HG02763 (cell line): ENCODE results near the gene UVRAG.

Source experiments
- ATAC-seq: cut with Tn5 transposase; IDR thresholded peaks from one replicate; pipeline ENCODE4 v1.9.1; 2021; ENCODE audit warnings: mild to moderate bottlenecking, moderate library complexity; ENCODE audit not compliant: unreplicated experiment

UVRAG gene

GRCh38 chr11:76176463-76176862 is 361.5 kb downstream of the UVRAG start:
- no peak for ATAC-seq

- no peak for ATAC-seq
Observed at GRCh38 chr11:76177250-76177686, 362.3 kb downstream of the UVRAG start.

GRCh38 chr11:76179147-76179546 is 364.1 kb downstream of the UVRAG start:
- ATAC-seq: no peak

- no peak for ATAC-seq
Observed at GRCh38 chr11:76181371-76181770, 366.4 kb downstream of the UVRAG start.

GRCh38 chr11:76184551-76184993 is 369.6 kb downstream of the UVRAG start:
- no peak for ATAC-seq

- ATAC-seq: no peak
Observed at GRCh38 chr11:76185511-76185910, 370.5 kb downstream of the UVRAG start.

- ATAC-seq: no peak
Observed at GRCh38 chr11:76185931-76186401, 371.0 kb downstream of the UVRAG start.

GRCh38 chr11:76186776-76187279 is 371.8 kb downstream of the UVRAG start:
- ATAC-seq: no peak

GRCh38 chr11:76188873-76189272 is 373.9 kb downstream of the UVRAG start:
- ATAC-seq: no peak

GRCh38 chr11:76189682-76190081 is 374.7 kb downstream of the UVRAG start:
- ATAC-seq: no peak

GRCh38 chr11:76190376-76190775 is 375.4 kb downstream of the UVRAG start:
- no peak for ATAC-seq
